Erythroblast (primary cell): ENCODE results near the gene RAB3D.
A peak's percentile ranks its signal among the peaks of the same experiment; 100 is the strongest.

Experiments used
- GATA1 ChIP-seq: IDR thresholded peaks from 2 replicates; pipeline ENCODE4 v1.6.1; 2011; ENCODE audit warnings: low read depth, mild to moderate bottlenecking, control low read depth, low read length, moderate library complexity
- POLR2A ChIP-seq: IDR thresholded peaks from 2 replicates; pipeline ENCODE4 v1.6.1; 2011; ENCODE audit warnings: mild to moderate bottlenecking, low read length

DNA sequence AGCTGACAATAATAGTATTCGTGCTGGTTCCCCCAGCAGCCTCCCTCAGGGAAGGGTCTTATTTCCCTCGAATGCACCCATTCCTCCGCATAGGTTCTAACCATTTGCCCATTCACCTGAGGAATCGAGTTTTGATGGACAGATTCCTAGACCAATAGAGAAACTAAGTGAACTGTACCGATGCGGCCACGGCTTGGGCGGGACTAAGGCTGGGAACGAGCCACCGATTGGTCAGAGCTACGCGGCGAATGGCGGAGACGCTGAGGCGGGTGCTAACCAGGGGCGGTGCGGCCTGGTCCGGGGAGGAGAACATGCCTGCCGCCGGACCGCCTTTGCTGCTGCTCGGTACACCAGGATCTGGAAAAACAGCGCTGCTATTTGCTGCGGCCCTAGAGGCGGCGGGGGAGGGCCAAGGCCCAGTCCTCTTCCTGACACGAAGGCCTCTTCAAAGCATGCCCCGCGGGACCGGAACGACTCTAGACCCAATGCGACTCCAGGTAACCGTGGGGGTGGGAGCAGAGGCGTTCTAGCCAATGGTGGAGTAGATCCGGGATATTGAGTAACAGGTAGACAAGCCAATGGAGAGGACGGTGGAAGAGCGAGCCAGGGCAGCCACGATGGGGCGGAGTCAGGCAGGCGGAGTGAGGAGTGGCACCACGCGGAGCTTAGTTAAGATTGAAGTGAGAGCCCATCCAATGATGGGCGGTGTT, 35.1 kb upstream of the RAB3D start, which contains the start of gene SWSAP1:
- TF ChIP-seq POLR2A = peak; percentile 82
- TF ChIP-seq GATA1 = no peak
